ENCODE results near the gene ANKFY1.

GRCh38 chr17:4307179-4307930 is 43.6 kb upstream of the ANKFY1 start:
- TF ChIP-seq POLR2A (IDR thresholded peaks at IDR 0.05; ENCODE audit: low read depth, low read length), result no peak
- TF ChIP-seq TAF1 (IDR thresholded peaks at IDR 0.05; ENCODE audit: low read depth, low read length), result no peak
- TF ChIP-seq SPI1 (IDR thresholded peaks at IDR 0.05; ENCODE audit: low read depth, low read length), result no peak
- TF ChIP-seq PAX5 (IDR thresholded peaks at IDR 0.05; ENCODE audit: insufficient read depth, low read length, severe bottlenecking), result no peak
- no peak for TF ChIP-seq POLR2AphosphoS5 (IDR thresholded peaks at IDR 0.05; ENCODE audit: low read depth, low read length)
